HG03066 (cell line): ENCODE data around the gene NEUROG3.

Experiments used
- ATAC-seq: cut with Tn5 transposase; IDR thresholded peaks from one replicate; pipeline ENCODE4 v1.9.1; 2021; ENCODE audit warnings: low read depth; ENCODE audit not compliant: unreplicated experiment

The NEUROG3 gene, protein sequence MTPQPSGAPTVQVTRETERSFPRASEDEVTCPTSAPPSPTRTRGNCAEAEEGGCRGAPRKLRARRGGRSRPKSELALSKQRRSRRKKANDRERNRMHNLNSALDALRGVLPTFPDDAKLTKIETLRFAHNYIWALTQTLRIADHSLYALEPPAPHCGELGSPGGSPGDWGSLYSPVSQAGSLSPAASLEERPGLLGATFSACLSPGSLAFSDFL

DNA sequence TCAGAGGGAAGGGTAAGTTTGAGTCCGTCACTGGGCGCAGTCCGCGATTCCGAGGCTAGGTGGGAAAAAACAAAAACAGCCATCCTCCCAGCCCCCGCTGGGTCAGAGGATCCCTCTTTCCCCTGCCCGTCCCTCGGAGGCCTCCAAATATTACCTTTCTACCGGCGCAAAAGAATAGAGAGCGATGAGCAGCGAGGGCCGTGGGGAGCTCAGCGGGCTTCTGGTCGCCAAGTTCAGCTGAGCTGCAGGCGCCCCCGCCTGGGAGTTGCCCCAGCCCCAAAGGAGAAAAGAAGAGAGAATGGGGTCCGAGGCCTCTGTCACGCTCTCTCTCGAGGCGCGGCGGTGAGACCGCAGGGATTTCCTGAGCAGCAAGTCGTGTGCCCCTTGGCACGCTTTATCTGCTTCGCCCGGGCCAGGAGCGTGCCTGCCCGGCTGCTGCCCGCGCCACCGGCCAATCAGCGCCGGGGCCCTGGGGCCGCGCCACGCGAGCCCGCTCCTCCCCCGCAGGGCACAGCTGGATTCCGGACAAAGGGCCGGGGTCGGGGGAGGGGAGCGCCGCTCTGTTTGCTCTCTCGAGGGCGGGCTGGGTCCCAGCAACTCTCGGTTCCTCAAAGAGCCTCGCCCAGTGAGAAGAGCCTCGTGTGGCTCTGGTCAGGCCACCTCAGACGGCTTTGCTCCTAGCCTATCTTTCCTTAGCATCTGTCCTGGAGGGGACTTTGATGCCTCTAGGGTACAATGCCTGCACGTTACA lies at the start of gene NEUROG3:
Gene NEUROG3, minus strand, starts transcription at position 367 of the 751 bp plus-strand sequence. CDS start 379 bp downstream, outside the sequence.
- ATAC-seq = no peak

DNA sequence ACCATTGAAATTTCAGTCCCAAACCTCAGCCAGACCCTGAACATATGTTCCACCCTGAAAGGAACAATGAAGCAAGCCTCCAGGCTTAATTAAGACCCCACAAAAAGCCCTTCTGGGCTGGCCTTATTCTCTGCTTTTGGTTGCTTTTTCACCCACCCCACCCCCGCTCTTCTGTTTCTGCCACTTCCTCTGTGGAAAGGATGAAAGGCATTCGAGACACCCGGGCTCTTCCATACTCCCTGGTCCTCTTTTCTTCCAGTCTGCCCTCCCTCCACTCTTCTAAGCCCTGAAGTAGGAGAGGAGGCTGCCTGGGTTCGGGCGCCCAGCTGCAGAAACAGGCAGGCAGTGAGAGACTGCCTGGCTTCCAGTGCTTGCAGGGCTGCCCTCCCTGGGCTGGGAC lies 47.4 kb upstream of the NEUROG3 start:
- no peak for ATAC-seq

DNA sequence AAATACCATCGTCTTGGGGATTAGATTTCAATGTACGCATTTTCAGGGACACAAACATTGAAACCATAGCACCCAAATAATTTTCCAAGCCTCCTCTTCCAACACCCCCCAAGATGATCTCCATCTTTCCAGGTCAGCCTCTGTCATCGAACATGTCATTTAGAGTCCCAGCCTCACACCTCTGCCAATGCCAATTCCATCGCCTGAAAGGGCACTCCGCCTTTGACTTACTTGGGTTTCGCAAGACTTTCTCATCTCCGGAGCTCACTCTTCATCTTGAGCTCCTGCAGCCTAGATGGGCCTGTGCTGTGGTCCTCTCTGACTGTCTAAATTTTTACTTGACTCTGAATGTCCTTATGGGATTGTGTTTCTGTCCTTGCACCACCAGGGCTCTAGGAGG lies 46.4 kb upstream of the NEUROG3 start:
- no peak for ATAC-seq

DNA sequence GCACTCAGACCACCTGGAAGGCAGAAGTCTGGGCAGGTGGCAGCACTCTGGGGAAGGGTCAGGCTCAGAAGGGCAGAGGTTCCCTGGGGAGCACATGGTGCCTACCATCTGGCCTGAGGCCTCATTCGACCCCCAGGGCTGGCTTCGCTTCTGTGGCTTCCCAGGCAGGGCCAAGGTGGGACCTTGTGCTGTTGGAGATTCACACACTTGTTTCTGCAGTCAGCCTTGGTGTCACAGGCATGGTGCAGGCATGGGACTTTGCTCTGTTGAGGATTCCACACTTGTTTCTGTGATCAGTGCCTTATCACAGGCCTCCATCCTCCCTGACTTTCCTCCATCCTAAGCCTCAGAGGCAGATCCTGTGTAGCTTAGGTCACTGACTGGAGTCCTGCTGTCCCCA lies 45.5 kb upstream of the NEUROG3 start:
- ATAC-seq = no peak

DNA sequence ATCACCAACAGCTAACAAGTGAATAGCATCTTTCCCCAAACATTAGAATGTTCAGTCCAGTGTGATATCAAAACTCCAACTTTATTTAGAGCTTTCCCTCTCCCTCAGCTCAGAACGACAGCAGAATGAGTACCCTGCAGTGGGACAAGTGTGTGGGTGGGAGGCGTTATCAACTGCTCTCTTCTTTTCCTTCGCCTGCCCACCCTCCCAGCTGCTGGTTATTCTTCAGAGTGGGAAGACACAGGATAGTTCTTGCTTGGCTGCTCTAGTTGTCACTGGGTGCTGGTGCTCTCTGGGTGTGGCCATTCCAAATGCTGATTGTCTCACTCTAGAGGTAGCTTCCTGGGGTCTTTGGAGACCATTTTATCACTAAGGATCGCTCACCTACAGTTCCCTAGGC lies 43.1 kb upstream of the NEUROG3 start:
- no peak for ATAC-seq

DNA sequence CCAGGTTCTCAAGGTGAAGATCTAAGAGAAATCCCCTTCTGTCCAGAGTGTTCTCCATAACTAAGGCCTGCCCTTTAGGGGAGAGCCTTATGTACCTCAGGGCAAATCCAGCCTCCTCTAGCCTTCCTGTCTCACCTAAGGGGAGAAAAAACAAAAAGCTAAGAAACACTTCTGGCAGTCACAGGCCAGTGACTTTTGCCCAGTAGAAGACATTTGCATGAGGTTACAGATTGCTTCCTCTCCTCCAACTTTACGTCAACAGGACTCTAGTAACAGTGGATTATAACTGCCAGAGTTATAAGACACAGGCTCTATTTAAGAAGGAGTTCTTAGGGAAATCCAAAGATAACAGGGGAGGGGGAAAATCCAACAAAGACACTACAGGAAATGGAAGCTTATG lies 40.9 kb upstream of the NEUROG3 start:
- no peak for ATAC-seq

DNA sequence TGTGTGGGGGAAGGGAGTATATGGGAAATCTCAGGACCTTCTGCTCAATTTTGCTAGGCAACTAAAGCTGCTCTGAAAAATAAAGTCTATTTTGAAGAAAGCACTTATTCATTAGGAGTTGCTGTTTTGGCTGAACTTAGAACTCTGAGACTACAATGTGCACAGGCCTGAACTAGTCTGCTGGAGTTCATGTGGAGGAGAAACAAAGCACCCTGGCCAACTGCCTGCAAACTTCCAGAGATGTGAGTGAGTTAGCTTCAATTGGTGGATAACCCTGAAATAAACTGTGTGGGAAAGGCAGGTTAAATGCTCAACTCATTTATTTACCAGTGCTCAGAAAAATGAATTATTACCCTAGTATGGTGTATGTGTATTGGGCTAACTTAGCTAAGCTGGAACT lies 39.5 kb upstream of the NEUROG3 start:
- no peak for ATAC-seq

DNA sequence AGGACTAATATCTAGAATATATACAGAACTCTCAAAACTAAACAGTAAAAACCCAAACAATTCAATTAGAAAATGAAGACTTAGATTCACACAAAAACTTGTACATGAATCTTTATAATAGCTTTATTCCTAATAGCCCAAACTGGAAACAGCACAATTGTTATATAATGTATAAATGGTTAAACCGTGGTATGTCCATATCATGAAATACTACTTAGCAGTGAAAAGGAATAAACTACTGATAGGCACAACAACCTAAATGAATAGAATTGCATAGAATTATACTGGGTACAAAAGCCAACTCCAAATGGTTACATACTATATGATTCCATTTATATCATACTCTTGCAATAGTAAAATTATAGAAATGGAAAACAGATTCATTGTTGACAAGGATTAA lies 35.9 kb upstream of the NEUROG3 start:
- no peak for ATAC-seq

DNA sequence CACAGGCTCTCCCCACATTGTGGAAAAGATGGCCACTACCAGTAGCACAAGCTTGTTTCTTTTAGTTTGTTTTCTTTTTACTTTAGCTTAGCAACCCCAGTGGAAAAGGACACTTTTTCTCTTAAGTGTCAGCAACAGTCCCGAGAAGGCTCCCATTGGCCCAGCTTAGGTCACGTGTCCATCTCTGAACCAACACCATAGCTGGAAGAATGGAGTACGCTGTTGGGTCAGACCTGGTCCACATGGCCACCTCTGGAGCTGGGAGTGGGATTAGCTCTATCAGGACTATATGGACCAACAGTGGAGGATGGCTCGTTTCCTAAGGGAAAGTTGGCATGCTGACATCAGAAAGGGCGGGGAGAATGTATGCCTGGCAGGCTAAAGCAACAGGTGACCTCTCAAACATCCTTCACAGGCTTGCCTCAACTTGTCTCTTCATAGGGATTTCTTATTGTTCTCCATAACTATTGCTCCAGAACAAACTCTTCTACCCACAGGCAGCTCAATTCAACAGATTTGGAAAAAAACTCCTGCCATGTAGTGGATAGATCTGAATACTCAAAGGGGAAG lies 27.6 kb upstream of the NEUROG3 start:
- no peak for ATAC-seq

DNA sequence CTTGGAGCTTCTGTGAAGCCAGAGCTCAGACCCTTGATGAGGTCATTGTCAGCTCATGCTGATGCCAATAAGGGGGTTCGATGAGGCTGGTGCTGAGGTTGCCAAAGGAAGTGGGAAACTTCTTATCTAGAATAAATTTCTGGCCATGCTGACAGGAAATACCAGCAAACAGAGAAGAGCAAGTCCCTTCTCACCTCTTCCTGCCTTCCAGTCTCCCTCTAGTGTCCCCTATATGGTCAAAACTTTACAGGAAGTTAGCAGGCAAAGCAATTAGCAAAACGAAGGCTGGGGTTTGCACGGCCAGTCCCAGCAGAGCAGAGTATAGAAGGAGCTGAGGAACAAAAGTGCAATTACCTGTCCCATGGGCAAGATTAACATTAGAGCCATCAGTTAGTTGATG lies 15.1 kb upstream of the NEUROG3 start:
- ATAC-seq = no peak

DNA sequence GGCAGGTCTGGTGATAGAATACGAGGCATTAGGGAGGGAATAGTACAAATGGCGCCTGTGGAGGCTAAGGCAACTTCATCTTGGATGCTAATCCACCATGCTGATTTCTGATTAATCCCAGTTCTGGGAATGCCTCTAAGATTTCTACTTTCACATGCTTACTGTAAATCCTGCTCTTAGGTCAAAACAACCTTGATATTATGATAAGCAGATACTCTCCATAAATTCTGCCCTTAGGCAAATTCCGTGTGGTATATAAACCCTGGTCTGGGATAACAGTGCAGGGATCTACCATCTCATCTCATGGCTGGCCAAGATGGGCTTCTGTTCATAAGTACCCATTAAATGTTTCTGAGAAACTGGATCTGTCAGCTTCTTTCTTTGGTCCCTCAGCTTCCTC lies 11.4 kb upstream of the NEUROG3 start:
- no peak for ATAC-seq

DNA sequence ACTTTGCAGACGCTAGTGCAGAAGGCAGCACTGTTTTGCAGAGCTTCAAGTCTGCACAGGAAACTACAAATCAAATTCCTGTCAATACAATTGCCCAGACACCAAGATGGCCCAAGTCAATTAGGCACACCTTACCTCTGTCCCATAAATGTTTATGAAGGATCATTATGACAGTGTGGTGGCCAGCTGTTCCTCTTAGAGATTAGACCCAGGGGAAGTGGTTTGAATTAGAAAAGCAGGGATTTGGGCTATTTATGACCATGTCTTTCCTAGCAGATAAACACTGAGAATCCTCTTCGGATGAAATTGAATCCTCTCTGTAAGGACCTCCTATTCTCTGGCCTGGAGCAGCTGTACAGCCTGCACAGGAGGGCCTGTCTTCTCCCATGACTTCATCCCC lies 9.9 kb upstream of the NEUROG3 start:
- ATAC-seq = no peak

DNA sequence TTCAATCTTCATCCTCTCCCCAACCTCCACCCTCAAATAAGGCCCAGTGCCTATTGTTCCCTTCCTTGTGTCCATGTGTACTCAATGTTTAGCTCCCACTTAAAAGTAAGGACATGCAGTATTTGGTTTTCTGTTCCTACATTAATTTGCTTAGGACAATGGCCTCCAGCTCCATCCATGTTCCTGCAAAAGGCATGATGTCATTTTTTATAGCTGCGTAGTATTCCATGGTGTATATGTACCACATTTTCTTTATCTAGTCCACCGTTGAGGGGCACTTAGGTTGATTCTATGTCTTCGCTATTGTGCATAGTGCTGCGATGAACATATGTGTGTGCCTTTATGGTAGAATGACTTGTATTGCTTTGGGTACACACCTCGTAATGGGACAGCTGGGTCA lies 7.2 kb upstream of the NEUROG3 start:
- ATAC-seq = no peak

DNA sequence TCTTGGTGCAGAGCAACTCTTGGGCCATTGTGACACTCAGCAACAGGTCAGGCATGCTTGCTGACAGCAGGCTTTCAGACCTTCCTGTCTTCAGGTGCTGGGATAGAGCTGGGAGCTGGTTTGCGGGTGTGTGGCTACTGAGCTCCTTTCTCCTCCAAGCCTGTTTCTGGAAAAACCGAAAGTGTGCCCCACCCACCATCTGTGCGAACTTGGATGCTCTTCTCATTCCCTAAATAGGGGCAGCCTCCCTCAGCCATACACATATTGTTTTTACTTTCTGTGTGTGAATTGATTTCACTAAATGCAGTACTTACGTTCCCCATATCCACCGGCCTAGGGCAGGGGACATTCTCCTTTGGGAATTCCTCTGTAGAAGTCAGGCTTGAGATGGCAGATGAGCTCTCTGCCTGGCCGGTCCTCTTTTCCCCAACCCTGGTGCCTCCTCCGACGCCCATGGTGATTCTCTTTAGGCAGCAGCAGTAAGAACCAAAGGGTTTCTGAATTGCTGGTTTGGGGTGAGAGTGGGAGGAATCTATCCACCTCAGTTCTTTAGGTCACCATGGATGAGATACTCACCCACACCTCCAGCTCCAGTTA lies 6.3 kb upstream of the NEUROG3 start:
- ATAC-seq = no peak

DNA sequence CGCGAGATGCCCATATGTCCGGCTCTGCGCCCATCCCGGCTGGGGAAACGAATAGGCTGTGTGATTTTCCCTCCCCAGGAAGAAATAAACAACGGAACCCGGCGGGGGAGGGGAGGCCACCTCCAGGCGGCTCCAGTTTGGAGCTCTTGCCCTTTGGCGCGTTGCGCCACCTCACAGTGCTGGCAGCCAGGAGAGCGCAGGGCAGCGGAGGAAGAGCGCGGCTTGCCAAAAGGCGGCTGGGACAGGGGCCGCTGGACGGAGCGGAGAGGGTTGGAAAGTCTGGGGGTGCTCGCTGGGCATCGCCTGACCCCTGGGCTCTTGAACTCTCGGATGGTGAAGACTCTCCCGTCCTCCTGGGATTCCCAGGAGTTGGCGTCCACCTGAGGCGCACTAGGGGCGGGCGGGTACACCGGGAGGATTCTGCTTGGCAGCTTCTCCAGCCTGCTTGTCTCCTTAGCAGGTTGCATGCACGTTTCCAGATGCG lies 5.3 kb upstream of the NEUROG3 start:
- no peak for ATAC-seq

DNA sequence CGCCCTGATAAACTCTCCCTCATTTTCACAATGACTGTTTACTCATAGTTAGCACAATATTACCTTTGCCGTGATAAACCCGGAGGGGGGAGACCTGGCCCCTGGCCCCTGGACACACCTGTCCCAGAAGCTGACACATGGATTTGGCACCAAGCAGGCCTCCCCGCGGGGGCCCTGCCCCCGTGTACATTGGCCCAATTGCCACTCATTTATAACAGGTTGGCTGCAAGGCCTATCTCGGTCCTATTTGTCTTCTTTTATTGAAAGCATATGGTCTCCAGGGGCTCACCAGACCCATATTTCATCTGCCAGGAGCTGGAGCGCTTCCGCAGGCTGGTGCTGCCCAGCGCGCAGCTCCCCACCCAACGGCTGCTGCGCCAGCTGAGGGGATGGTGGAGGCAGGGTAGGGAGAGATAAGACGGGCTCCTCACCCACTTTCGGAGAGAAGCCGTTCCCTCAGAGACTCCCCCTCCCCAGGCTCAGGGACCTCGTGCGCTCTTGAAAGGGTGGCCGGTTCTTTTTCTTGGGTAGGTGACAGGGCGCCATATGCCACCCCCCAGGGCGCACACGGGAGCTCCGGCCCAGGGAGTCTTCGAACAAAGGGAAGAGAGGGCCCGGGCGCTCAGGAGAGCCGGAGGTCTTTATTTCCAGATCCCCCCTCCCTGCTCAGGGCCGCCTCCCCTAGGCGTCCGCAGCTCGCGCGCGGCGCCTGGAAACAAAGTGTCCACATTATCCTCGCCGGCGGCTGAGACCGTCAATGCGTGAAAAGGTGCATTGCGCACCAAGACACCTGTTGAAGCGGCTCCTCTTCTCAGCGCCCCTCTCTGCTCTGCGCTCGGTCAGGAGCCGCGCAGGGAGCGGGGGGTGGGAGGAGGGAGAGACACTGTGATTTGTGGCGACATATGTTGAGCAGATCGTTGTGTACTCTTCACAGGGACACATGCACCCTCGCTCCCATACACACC lies 4.3 kb upstream of the NEUROG3 start:
- ATAC-seq = no peak

DNA sequence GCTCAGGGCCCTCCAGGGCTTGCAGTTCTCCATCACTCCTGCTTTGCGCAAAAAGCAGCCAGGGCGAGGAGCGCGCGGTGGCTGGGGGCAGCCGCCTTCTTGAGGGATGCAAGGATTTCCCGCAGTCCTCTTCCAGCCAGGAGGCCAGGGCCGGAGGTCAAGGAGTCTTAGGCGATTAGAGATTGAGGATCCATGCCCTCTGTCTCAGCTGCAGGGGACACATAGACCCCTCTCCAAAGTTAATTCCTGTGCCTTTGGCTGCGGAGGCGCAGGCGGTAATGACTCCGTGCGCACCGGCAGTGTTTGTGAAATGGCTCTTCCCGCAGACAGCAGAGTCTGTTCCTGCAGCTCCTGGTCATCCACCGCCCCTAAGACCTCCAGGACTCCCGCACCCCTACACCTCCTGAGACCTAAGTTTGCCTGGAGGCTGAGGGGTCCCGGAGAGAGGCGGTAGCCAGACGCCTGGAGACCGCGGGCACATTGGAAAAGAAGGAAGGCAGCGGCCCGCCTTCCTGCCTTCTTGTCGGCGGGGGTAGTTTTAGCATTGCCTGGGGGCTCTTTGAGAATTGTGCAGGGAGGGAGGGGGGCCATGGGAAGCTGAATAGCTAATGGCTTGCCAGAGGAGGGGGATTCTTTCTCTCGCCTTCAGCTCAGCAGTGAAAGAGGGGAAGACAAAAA lies 3.3 kb upstream of the NEUROG3 start:
- no peak for ATAC-seq

DNA sequence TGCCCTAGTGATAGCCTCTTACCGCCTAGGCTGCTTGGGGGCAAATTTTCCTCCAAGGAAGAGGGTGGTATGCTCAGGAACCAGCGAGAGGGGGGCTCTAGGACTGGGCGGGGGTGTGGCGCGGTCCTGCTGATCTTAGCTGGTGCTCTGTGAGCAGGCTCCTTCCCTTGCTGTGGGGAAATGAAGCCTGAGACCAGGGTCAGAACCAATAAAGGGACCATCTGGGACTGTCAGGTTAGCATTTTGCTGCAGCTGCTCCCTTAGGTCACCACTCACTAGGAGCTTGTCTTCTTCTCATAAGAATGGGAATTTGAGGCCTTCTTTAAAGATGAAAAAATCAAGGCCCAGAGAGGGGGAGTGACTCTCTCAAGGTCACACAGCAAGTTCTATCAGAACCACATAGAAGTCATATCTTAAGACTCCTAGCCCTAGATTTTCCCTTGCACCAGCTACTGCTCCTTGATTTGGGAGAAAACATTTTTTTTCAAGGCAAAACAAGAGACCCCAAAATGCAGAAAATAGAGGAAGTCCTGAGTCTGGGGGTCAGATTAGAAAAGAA lies 2.0 kb upstream of the NEUROG3 start:
- no peak for ATAC-seq

DNA sequence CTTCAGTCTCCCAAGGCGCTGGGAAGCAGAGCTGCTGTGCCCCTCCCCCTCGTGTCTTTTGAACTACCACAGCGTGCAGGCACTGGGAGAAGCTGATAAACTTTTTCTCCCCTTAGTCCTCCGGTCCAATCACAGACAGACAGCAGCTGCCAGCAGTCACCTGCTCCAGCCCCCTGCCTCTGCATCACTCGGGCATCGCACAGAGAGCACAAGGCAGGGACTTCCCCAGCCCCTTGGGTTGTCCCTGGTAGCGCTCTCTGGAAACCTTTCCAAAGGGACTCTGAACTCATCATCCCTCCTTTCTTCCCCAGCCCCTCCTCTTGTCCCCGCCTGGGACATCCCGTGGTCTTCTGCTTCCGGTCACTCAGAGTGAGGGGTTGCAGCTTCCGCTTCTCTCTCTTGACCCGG lies 1.4 kb upstream of the NEUROG3 start:
- no peak for ATAC-seq
